ENCODE data around the gene HIC2.
"Not testable (repeated sequence)": the region's sequence is repeated elsewhere in the genome, so short reads cannot be mapped to it uniquely, and the experiment has no call there.

- TF ChIP-seq, protein P1, sequence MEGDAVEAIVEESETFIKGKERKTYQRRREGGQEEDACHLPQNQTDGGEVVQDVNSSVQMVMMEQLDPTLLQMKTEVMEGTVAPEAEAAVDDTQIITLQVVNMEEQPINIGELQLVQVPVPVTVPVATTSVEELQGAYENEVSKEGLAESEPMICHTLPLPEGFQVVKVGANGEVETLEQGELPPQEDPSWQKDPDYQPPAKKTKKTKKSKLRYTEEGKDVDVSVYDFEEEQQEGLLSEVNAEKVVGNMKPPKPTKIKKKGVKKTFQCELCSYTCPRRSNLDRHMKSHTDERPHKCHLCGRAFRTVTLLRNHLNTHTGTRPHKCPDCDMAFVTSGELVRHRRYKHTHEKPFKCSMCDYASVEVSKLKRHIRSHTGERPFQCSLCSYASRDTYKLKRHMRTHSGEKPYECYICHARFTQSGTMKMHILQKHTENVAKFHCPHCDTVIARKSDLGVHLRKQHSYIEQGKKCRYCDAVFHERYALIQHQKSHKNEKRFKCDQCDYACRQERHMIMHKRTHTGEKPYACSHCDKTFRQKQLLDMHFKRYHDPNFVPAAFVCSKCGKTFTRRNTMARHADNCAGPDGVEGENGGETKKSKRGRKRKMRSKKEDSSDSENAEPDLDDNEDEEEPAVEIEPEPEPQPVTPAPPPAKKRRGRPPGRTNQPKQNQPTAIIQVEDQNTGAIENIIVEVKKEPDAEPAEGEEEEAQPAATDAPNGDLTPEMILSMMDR (conservative IDR thresholded peaks at IDR 0.05), result not testable (repeated sequence)
- not testable (repeated sequence) for TF ChIP-seq EZH2 (IDR thresholded peaks at IDR 0.05; ENCODE audit: low read depth)
These were observed 1.9 kb downstream of the HIC2 start for GRCh38 chr22:21418974-21419638.

Measured in PC-9 (cell line).